Sigmoid colon (tissue), 4 donors: Measurements from ENCODE around the gene P2RX5.

ENCODE experiments used
- EP300 ChIP-seq, 4 donors: sonication (generic); formaldehyde crosslinking; IDR thresholded peaks; one replicate each; pipeline ENCODE4 v1.6.1; 2017; ENCODE audit warnings: antibody characterized with exemption in 4 of 4
- POLR2A ChIP-seq, 2 donors: fragments of 450-650 bp; IDR thresholded peaks; one replicate each; pipeline ENCODE4 v1.6.1; 2016; ENCODE audit warnings: antibody characterized with exemption in 2 of 2, mild to moderate bottlenecking in 2 of 2, moderate library complexity in 2 of 2
- POLR2AphosphoS5 ChIP-seq, 4 donors: sonication (generic); formaldehyde crosslinking; IDR thresholded peaks; one replicate each; pipeline ENCODE4 v1.6.1; 2017; ENCODE audit warnings: antibody characterized with exemption in 4 of 4
- TF ChIP-seq, protein P1 (sequence below), 4 experiments: fragments of 450-650 bp in 3 of 4; fragments of 200-600 bp in 1 of 4; IDR thresholded peaks; one replicate each; pipeline ENCODE4 v1.5.1; 2016 to 2019; ENCODE audit warnings: antibody characterized with exemption in 4 of 4, mild to moderate bottlenecking in 3 of 4, moderate library complexity in 2 of 4

DNA sequence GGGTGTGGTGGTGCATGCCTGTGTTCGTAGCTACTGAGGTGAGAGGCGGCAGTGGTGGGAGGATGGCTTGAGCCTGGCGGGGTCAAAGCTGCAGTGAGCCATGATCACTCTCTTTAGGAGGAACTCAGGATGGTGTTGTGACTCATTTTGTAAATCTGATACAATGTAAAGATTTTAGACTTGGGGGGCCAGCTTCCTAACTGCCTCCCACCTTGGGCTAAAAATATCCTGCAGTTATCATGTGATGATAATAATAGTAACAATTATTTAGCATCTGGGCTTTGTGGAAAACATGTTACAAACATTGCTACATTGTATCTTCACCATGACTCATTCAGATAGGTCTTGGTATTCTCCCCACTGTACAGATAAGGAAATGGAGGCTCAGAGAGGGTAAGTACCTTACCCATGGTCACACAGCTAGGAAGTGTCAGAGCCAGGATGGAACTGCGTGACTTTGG, 52.0 kb downstream of the P2RX5 start:
- TF ChIP-seq POLR2A (IDR thresholded peaks at IDR 0.05) (no peak), EP300 (IDR thresholded peaks at IDR 0.05) (no peak), POLR2AphosphoS5 (IDR thresholded peaks at IDR 0.05) (no peak)
- TF ChIP-seq, protein P1, sequence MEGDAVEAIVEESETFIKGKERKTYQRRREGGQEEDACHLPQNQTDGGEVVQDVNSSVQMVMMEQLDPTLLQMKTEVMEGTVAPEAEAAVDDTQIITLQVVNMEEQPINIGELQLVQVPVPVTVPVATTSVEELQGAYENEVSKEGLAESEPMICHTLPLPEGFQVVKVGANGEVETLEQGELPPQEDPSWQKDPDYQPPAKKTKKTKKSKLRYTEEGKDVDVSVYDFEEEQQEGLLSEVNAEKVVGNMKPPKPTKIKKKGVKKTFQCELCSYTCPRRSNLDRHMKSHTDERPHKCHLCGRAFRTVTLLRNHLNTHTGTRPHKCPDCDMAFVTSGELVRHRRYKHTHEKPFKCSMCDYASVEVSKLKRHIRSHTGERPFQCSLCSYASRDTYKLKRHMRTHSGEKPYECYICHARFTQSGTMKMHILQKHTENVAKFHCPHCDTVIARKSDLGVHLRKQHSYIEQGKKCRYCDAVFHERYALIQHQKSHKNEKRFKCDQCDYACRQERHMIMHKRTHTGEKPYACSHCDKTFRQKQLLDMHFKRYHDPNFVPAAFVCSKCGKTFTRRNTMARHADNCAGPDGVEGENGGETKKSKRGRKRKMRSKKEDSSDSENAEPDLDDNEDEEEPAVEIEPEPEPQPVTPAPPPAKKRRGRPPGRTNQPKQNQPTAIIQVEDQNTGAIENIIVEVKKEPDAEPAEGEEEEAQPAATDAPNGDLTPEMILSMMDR (IDR thresholded peaks at IDR 0.05) = no peak
